Ovary (tissue), 10 donors: ENCODE results near the gene FAM131A. TPM values are rescaled to one million over a fixed set of nuclear protein-coding genes. Genes with fewer than 3 reads are reported as not detected.

Source experiments
- DNase-seq, 5 donors: peaks; one replicate each; pipeline ENCODE4 v3.0.0-alpha.2; 2019 to 2020
- H3K27ac ChIP-seq, 2 donors: fragments of 200-600 bp; one replicate each; pipeline versions ENCODE4 v1.5.1 to v1.8.0; 2019 to 2022
- H3K27me3 ChIP-seq: fragments of 200-600 bp; one replicate; pipeline ENCODE4 v1.8.0; 2022
- H3K36me3 ChIP-seq: fragments of 200-600 bp; sonication (generic); one replicate; pipeline ENCODE4 v1.5.1; 2019
- H3K4me1 ChIP-seq: one replicate; pipeline ENCODE4 v1.8.1; 2013; ENCODE audit warnings: mild to moderate bottlenecking, moderate library complexity; ENCODE audit not compliant: insufficient read depth
- H3K4me3 ChIP-seq: fragments of 200-600 bp; sonication (generic); one replicate; pipeline ENCODE4 v1.5.1; 2017
- H3K9me3 ChIP-seq, 2 donors: fragments of 200-600 bp in 1 of 2; sonication (generic) in 1 of 2; one replicate each; pipeline versions ENCODE4 v1.5.1 to v1.8.1; 2013 to 2019; ENCODE audit warnings: mild to moderate bottlenecking in 1 of 2, moderate library complexity in 1 of 2
- CTCF ChIP-seq, 3 donors: fragments of 450-650 bp in 2 of 3; fragments of 200-600 bp in 1 of 3; IDR thresholded peaks; one replicate each; pipeline versions ENCODE4 v1.5.1 to v1.8.0; 2016 to 2022; ENCODE audit warnings: antibody characterized with exemption in 3 of 3, mild to moderate bottlenecking in 1 of 3
- EP300 ChIP-seq: sonication (generic); formaldehyde crosslinking; IDR thresholded peaks from one replicate; pipeline ENCODE4 v1.6.1; 2017; ENCODE audit warnings: antibody characterized with exemption
- POLR2A ChIP-seq: fragments of 450-650 bp; IDR thresholded peaks from one replicate; pipeline ENCODE4 v1.6.1; 2017; ENCODE audit warnings: antibody characterized with exemption, mild to moderate bottlenecking, moderate library complexity
- WGBS, 3 donors: extraction: QIAGEN DNeasy Blood & Tissue Kit in 1 of 3; methylation state at CpG; one replicate each; pipeline versions ENCODE4 v1.1.5 to v1.1.7; 2013 to 2017; 5-methylcytosine and 5-hydroxymethylcytosine counted together
- intact Hi-C, 4 donors: fragments of 100-400 bp; cut with DNase I; formaldehyde crosslinking; loops; one replicate each; pipeline versions ENCODE4 v1.11.0 to v1.15.1; 2022 to 2023
- long read RNA-seq, 3 donors: library from polyadenylated mRNA in 2 of 3; unstranded in 2 of 3; transcript quantifications; one replicate each; pipeline ENCODE4 v2.0.0 and lab custom pipeline, GENCODE V29; 2021 to 2026
- polyA plus RNA-seq, 2 donors: library from polyadenylated mRNA; stranded (reverse); fragments of 200-250 nt in 1 of 2; fragments of 350-450 nt in 1 of 2; fragmentation: Illumina TruSeq in 1 of 2; extraction: RNeasy Lipid Tissue Mini Kit (QIAGEN cat#74804) in 1 of 2; gene quantifications; one replicate each; pipeline ENCODE4 v1.2.3, GENCODE V29; 2013 to 2014
- total RNA-seq, 7 donors: library from RNA; depleted of rRNA in 2 of 7; stranded (reverse); fragments of >200 nt in 2 of 7; fragmentation: NEBNext Ultra II Directional in 3 of 7; extraction: Animal tissue kit (Norgen Biotek cat#: 25700) in 3 of 7; gene quantifications; one replicate each; pipeline versions ENCODE4 v1.1.0 to v1.2.4, GENCODE V29; 2016 to 2023
- donor health status: DM: no; HTN: no; CAD: no; lungs with moderate emphysema.
- donor health status: DM: no; HTN: no; CAD: no.
- donor health status: Bipolar disorder and iron deficiency.
- donor health status: DM: yes; HTN: yes; CAD: no.
- donor health status: DM: no; HTN: no; CAD: no.
- donor health status: DM: yes; HTN: yes; CAD: no.

The FAM131A gene, protein sequence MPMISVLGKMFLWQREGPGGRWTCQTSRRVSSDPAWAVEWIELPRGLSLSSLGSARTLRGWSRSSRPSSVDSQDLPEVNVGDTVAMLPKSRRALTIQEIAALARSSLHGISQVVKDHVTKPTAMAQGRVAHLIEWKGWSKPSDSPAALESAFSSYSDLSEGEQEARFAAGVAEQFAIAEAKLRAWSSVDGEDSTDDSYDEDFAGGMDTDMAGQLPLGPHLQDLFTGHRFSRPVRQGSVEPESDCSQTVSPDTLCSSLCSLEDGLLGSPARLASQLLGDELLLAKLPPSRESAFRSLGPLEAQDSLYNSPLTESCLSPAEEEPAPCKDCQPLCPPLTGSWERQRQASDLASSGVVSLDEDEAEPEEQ
- total RNA-seq (10 to 100 TPM; 16.4 to 37.8 (median 32.9) TPM), polyA plus RNA-seq (10 to 100 TPM in 1 of 2 donors, 1 to 10 TPM in 1; 8.7 to 19.7 TPM)
- long read RNA-seq, donor 1, transcript FAM131A-203 (6 exons, 1,483 nt): minor isoform, 5 of 68 reads
- long read RNA-seq, donor 1, transcript FAM131A-207 (7 exons, 1,335 nt): major isoform, 30 of 68 reads
- long read RNA-seq, donor 1, transcript FAM131A-202 (6 exons, 2,421 nt): minor isoform, 12 of 68 reads
- long read RNA-seq, donor 1, partial matches to known transcripts: 9 of 68 reads
- long read RNA-seq, donor 1, other reads (novel, unspliced or antisense): 11 of 68 reads
- long read RNA-seq, donor 2, partial matches to known transcripts: 0 of 6 reads
- long read RNA-seq, donor 2, other reads (novel, unspliced or antisense): 0 of 6 reads
- long read RNA-seq, donor 3, transcript FAM131A-207 (7 exons, 1,335 nt): major isoform, 10 of 28 reads
- long read RNA-seq, donor 3, partial matches to known transcripts: 1 of 28 reads
- long read RNA-seq, donor 3, other reads (novel, unspliced or antisense): 12 of 28 reads

DNA sequence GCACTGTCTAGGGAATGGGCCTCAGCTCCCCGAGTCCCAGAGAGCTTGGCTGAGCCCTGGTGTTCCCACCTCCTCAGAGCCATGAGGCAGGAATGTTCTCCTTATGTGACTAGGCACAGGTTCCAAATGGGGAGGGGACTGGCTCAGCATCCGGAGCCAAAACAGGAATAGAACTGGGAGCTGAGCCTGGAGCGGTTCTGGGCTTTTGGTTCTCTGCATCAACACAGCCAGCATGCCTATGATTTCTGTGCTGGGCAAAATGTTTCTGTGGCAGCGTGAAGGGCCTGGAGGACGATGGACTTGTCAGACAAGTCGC lies at the start of gene FAM131A:
Gene FAM131A (plus strand): TSS at position 202 of the 316 bp plus-strand sequence. CDS start 31 bp downstream, at position 233.
- intact Hi-C loops: loop anchor here in 1 of 4 donors (1.0 kb wide), 1 partner anchor 23 kb away; the partner anchor contains the start of gene EIF4G1
- H3K4me1 ChIP-seq: peaks cover 20% of the 10 kb centered on the region
- peak; percentile 66 to 83 (median 74) for DNase-seq
- peak within 1 kb of the TSS; percentile 93 to 95 for H3K27ac ChIP-seq
- H3K4me3 ChIP-seq: peak within 1 kb of the TSS; percentile 81
- 24 to 40% (median 27%) methylated on average over 6 of the region's 6 CpGs for WGBS, 3 donors
- TF ChIP-seq EP300 (no peak), POLR2A (no peak), CTCF (IDR thresholded peaks at IDR 0.05) (no peak)
- H3K9me3 ChIP-seq: no peaks in the 10 kb centered on the region
- no peaks in the 10 kb centered on the region for H3K27me3 ChIP-seq
- H3K36me3 ChIP-seq: no peaks in the 10 kb centered on the region

GRCh38 chr3:184289426-184289938 lies 47.9 kb upstream of the FAM131A start:
- DNase-seq: peak in 1 of 5 donors; percentile 39
- intact Hi-C loops: no loop called here

GRCh38 chr3:184290331-184290730 lies 47.1 kb upstream of the FAM131A start:
- WGBS, 3 donors: 80 to 89% (median 80%) methylated on average over 10 of the region's 10 CpGs
- TF ChIP-seq EP300 (no peak), POLR2A (no peak)
- no peaks in the 10 kb centered on the region for H3K27me3 ChIP-seq
- intact Hi-C loops: loop anchor here in 1 of 4 donors (10.0 kb wide), 1 partner anchor 224 kb away; no protein-coding TSS in a partner anchor
- no peaks in the 10 kb centered on the region for H3K36me3 ChIP-seq
- H3K4me1 ChIP-seq: no peaks in the 10 kb centered on the region
- no peaks in the 10 kb centered on the region for H3K9me3 ChIP-seq
- DNase-seq: no peak
- no peak overlapping the region for H3K4me3 ChIP-seq
- H3K27ac ChIP-seq: no peak overlapping the region

More at GRCh38 chr3:184289426-184289938, 47.9 kb upstream of the FAM131A start:
- no peak overlapping the region for H3K4me3 ChIP-seq
- H3K36me3 ChIP-seq: no peaks in the 10 kb centered on the region
- no peaks in the 10 kb centered on the region for H3K9me3 ChIP-seq
- H3K4me1 ChIP-seq: no peaks in the 10 kb centered on the region
- no peak overlapping the region for H3K27ac ChIP-seq
- TF ChIP-seq EP300: no peak
- TF ChIP-seq CTCF (IDR thresholded peaks at IDR 0.05): peak in 1 of 3 donors; percentile 14
- 5 to 12% (median 5%) methylated on average over 10 of the region's 10 CpGs for WGBS, 3 donors
- no peaks in the 10 kb centered on the region for H3K27me3 ChIP-seq

DNA sequence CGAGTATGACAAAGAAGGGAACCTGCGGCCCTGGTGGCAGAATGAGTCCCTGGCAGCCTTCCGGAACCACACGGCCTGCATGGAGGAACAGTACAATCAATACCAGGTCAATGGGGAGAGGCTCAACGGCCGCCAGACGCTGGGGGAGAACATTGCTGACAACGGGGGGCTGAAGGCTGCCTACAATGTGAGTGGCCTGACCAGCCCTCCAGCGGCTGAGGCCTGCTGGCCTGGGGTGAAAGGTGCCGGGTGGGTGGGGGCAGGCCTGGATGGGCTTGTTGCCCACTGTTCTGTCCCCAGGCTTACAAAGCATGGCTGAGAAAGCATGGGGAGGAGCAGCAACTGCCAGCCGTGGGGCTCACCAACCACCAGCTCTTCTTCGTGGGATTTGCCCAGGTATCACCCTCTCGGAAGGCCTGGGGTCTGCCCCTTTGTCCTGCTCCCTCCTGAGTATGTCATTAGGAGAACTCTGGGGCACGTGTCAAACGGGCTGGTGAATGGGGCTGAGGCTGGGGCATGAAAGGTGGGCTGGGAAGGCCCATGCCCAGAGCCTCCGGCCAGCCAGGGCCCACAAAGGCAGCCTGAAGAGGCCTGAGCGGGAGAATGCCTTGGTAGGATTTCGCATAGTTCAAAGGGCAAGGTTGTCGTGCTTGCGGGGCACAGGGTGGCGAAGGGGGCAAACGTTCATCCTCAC lies 46.2 kb upstream of the FAM131A start:
- H3K27ac ChIP-seq: no peak overlapping the region
- no peaks in the 10 kb centered on the region for H3K9me3 ChIP-seq
- WGBS, 3 donors: 87 to 89% (median 88%) methylated on average over 22 of the region's 22 CpGs
- no peak for TF ChIP-seq EP300
- no peak for TF ChIP-seq CTCF (IDR thresholded peaks at IDR 0.05)
- no peak for TF ChIP-seq POLR2A
- no peak overlapping the region for H3K4me3 ChIP-seq
- no peaks in the 10 kb centered on the region for H3K27me3 ChIP-seq
- no peak for DNase-seq
- no peaks in the 10 kb centered on the region for H3K4me1 ChIP-seq
- intact Hi-C loops: loop anchor here in 1 of 4 donors (10.0 kb wide), 1 partner anchor 224 kb away; no protein-coding TSS in a partner anchor
- no peaks in the 10 kb centered on the region for H3K36me3 ChIP-seq
